CD4-positive, alpha-beta T cell treated with Interleukin-21 for 1 hour (primary cell): ENCODE measurements around the gene ODF2L.

Source experiments
- DNase-seq: peaks from one replicate; pipeline ENCODE4 v3.0.0-alpha.2; 2020

Gene ODF2L

DNA sequence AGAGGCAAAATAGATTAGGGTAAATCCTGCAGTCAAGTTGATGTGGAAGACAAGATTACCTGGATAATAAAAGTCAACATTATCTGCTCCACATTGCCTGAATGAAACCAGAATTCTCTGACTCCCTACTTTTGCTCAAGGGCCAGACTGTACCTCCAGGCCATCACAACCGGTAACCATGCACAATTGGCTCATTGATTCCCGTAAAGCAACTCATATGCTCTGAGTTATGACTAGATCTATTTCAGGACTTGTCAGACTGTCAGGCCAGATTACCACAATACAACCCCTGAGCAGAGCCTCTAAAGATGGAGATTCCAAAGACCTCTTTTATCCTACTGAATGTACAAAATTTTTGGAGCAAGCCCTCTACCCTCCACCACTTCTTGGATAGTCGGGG lies 90.4 kb downstream of the ODF2L start:
- DNase-seq: no peak

DNA sequence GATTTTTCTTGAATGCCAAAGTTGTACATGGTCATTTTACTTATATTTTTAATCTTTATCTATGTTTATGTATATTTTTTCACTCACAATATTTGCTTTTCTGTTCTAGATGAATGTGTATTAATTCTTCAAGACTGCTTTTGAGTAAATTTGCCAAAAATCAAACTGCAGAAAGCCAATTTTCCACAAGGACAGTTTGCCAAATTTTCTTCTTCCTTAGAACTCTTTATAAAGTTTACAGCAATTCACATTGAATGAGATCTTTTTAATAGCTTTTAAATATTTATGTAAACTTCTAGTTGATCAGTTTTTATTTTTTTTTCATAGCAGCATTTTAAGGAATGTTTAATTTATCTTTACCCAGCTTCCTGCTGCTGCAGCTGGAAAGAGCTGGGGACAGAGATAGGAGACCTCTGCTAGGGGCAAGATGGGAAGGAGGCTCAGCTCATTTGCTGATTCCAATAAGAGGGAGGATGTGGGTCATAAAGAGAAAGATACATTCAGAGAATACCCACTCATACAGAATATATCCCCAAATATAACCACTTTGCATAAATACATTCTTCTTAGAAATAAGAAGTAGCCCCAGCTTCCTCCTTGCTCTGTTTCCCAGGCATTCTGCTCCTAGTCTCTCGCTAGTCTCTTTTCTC lies 93.0 kb downstream of the ODF2L start:
- no peak for DNase-seq
